Trophoblast cell (in vitro differentiated cells and primary cell): Measurements from ENCODE around the gene IMMP2L.

Experiments used
- DNase-seq, 2 donors: peaks; one replicate each; pipeline ENCODE4 v3.0.0-alpha.2; 2016
- H2AFZ ChIP-seq: 2 replicates; pipeline ENCODE4 v1.6.1; 2013; ENCODE audit warnings: low read length, moderate library complexity, mild to moderate bottlenecking; ENCODE audit not compliant: insufficient read depth, poor library complexity
- H2AK5ac ChIP-seq: 2 replicates; pipeline ENCODE4 v1.6.1; 2013; ENCODE audit warnings: mild to moderate bottlenecking, low read length
- H2BK120ac ChIP-seq: 2 replicates; pipeline ENCODE4 v1.6.1; 2013; ENCODE audit warnings: low read length, mild to moderate bottlenecking, moderate library complexity; ENCODE audit not compliant: insufficient read depth, poor library complexity
- H2BK12ac ChIP-seq: 2 replicates; pipeline ENCODE4 v1.6.1; 2013; ENCODE audit warnings: mild to moderate bottlenecking, low read length, moderate library complexity
- H2BK5ac ChIP-seq: 2 replicates; pipeline ENCODE4 v1.6.1; 2013; ENCODE audit warnings: low read length, low read depth, moderate library complexity, mild to moderate bottlenecking; ENCODE audit not compliant: poor library complexity
- H3K14ac ChIP-seq: 2 replicates; pipeline ENCODE4 v1.6.1; 2013; ENCODE audit warnings: mild to moderate bottlenecking, low read length
- H3K18ac ChIP-seq: 2 replicates; pipeline ENCODE4 v1.6.1; 2013; ENCODE audit warnings: mild to moderate bottlenecking, low read length
- H3K23ac ChIP-seq: 2 replicates; pipeline ENCODE4 v1.6.1; 2013; ENCODE audit warnings: low read length
- H3K27ac ChIP-seq: 2 replicates; pipeline ENCODE4 v1.5.1; 2013; ENCODE audit warnings: low read depth, mild to moderate bottlenecking, inconsistent platforms, low read length, moderate library complexity
- H3K27me3 ChIP-seq: 2 replicates; pipeline ENCODE4 v1.6.1; 2013; ENCODE audit warnings: inconsistent platforms, mild to moderate bottlenecking, low read length, moderate library complexity; ENCODE audit not compliant: insufficient read depth
- H3K36me3 ChIP-seq, 2 experiments: 1 replicate in 1 of 2; 2 replicates in 1 of 2; pipeline ENCODE4 v1.6.1; 2013; ENCODE audit warnings: low read length in 2 of 2, mild to moderate bottlenecking in 2 of 2, moderate library complexity in 1 of 2; ENCODE audit not compliant: insufficient read depth in 2 of 2, control insufficient read depth in 1 of 2
- H3K4ac ChIP-seq: 2 replicates; pipeline ENCODE4 v1.6.1; 2013; ENCODE audit warnings: low read depth, mild to moderate bottlenecking, low read length, moderate library complexity
- H3K4me1 ChIP-seq, 2 experiments: 1 replicate in 1 of 2; 2 replicates in 1 of 2; pipeline ENCODE4 v1.6.1; 2013; ENCODE audit warnings: low read length in 2 of 2, mild to moderate bottlenecking in 2 of 2, moderate library complexity in 1 of 2; ENCODE audit not compliant: insufficient read depth in 2 of 2, control insufficient read depth in 1 of 2
- H3K4me2 ChIP-seq: 2 replicates; pipeline ENCODE4 v1.6.1; 2013; ENCODE audit warnings: inconsistent platforms, mild to moderate bottlenecking, low read length, moderate library complexity
- H3K4me3 ChIP-seq: 2 replicates; pipeline ENCODE4 v1.5.1; 2013; ENCODE audit warnings: mild to moderate bottlenecking, low read depth, low read length, inconsistent platforms
- H3K79me1 ChIP-seq: one replicate; pipeline ENCODE4 v1.6.1; 2013; ENCODE audit warnings: low read length
- H3K79me2 ChIP-seq: 2 replicates; pipeline ENCODE4 v1.6.1; 2013; ENCODE audit warnings: low read length, mild to moderate bottlenecking; ENCODE audit not compliant: control insufficient read depth, insufficient read depth, poor library complexity
- H3K9ac ChIP-seq: 2 replicates; pipeline ENCODE4 v1.6.1; 2013; ENCODE audit warnings: mild to moderate bottlenecking, low read length
- H3K9me3 ChIP-seq: 2 replicates; pipeline ENCODE4 v1.6.1; 2013; ENCODE audit warnings: low read depth, mild to moderate bottlenecking, control low read depth, inconsistent platforms, low read length; ENCODE audit not compliant: insufficient read depth
- H4K12ac ChIP-seq: 2 replicates; pipeline ENCODE4 v1.6.1; 2013; ENCODE audit warnings: low read depth, mild to moderate bottlenecking, low read length, moderate library complexity
- H4K8ac ChIP-seq: 2 replicates; pipeline ENCODE4 v1.6.1; 2013; ENCODE audit warnings: low read depth, mild to moderate bottlenecking, low read length, moderate library complexity
- H4K91ac ChIP-seq: one replicate; pipeline ENCODE4 v1.6.1; 2013; ENCODE audit warnings: low read depth, mild to moderate bottlenecking, low read length, moderate library complexity
- WGBS: extraction: QIAGEN DNeasy Blood & Tissue Kit; methylation state at CpG from one replicate; pipeline ENCODE4 v1.1.7; 2013; ENCODE audit warnings: missing lambda C conversion rate; ENCODE audit not compliant: insufficient read length, insufficient coverage; ENCODE audit errors: extremely low coverage; 5-methylcytosine and 5-hydroxymethylcytosine counted together

Gene IMMP2L

GRCh38 chr7:111510584-111511378 is 51.5 kb downstream of the IMMP2L start:
- H3K14ac ChIP-seq: no peak overlapping the region
- no peak overlapping the region for H2AK5ac ChIP-seq
- no peaks in the 10 kb centered on the region for H3K27me3 ChIP-seq
- H3K4me2 ChIP-seq: no peak overlapping the region
- no peak overlapping the region for H3K18ac ChIP-seq
- WGBS: no CpG with 5 or more reads among the region's 3 CpGs
- no peak overlapping the region for H2BK5ac ChIP-seq
- no peak overlapping the region for H4K12ac ChIP-seq
- no peak overlapping the region for H3K9ac ChIP-seq
- H3K4ac ChIP-seq: no peak overlapping the region
- H3K23ac ChIP-seq: no peak overlapping the region
- no peaks in the 10 kb centered on the region for H3K36me3 ChIP-seq
- no peaks in the 10 kb centered on the region for H3K79me2 ChIP-seq
- no peak overlapping the region for H2BK120ac ChIP-seq
- H3K27ac ChIP-seq: no peak overlapping the region
- no peak for DNase-seq
- no peak overlapping the region for H2BK12ac ChIP-seq
- H4K91ac ChIP-seq: no peak overlapping the region
- H3K4me1 ChIP-seq: no peaks in the 10 kb centered on the region
- H3K9me3 ChIP-seq: no peaks in the 10 kb centered on the region
- no peak overlapping the region for H4K8ac ChIP-seq
- no peak overlapping the region for H2AFZ ChIP-seq
- no peak overlapping the region for H3K4me3 ChIP-seq
- H3K79me1 ChIP-seq: no peaks in the 10 kb centered on the region

GRCh38 chr7:111510062-111510461 is 52.2 kb downstream of the IMMP2L start:
- H3K36me3 ChIP-seq: no peaks in the 10 kb centered on the region
- no CpG with 5 or more reads among the region's 4 CpGs for WGBS
- H2BK5ac ChIP-seq: no peak overlapping the region
- no peak overlapping the region for H2BK120ac ChIP-seq
- H3K4me3 ChIP-seq: no peak overlapping the region
- H3K4ac ChIP-seq: no peak overlapping the region
- H4K12ac ChIP-seq: no peak overlapping the region
- no peaks in the 10 kb centered on the region for H3K4me1 ChIP-seq
- no peaks in the 10 kb centered on the region for H3K79me1 ChIP-seq
- H3K18ac ChIP-seq: no peak overlapping the region
- no peak overlapping the region for H4K8ac ChIP-seq
- H3K27me3 ChIP-seq: no peaks in the 10 kb centered on the region
- H3K27ac ChIP-seq: no peak overlapping the region
- DNase-seq: no peak
- H2BK12ac ChIP-seq: no peak overlapping the region
- H3K79me2 ChIP-seq: no peaks in the 10 kb centered on the region
- no peak overlapping the region for H4K91ac ChIP-seq
- H3K4me2 ChIP-seq: no peak overlapping the region
- H3K9me3 ChIP-seq: no peaks in the 10 kb centered on the region
- no peak overlapping the region for H3K23ac ChIP-seq
- H3K9ac ChIP-seq: no peak overlapping the region
- no peak overlapping the region for H3K14ac ChIP-seq
- H2AK5ac ChIP-seq: no peak overlapping the region
- no peak overlapping the region for H2AFZ ChIP-seq

DNA sequence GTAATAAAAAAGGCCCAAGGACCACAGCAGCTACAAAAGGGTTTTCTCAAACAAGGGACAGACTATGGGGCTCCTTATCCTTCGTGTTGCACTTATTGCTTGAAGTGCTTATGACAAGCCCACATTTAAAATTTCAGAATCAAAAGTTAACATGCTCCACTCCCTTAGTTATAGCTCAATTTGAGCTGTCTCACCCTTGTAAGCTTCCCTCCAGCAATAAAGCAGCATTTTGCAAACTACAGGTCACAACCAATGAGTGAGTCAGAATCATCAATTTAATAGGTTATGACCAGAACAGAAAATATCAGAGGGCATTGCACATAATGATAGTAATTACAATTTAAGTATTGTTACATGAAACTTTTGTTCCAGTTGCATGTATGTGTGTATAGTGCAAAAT is 53.0 kb downstream of the IMMP2L start:
- no peak overlapping the region for H3K4me3 ChIP-seq
- H4K8ac ChIP-seq: no peak overlapping the region
- no peak overlapping the region for H3K4me2 ChIP-seq
- no peak overlapping the region for H4K12ac ChIP-seq
- no peak overlapping the region for H2BK12ac ChIP-seq
- H3K18ac ChIP-seq: no peak overlapping the region
- WGBS: no CpG with 5 or more reads among the region's 1 CpG
- no peak overlapping the region for H2BK120ac ChIP-seq
- H3K79me2 ChIP-seq: no peaks in the 10 kb centered on the region
- no peaks in the 10 kb centered on the region for H3K36me3 ChIP-seq
- H2AK5ac ChIP-seq: no peak overlapping the region
- H3K79me1 ChIP-seq: no peaks in the 10 kb centered on the region
- no peak overlapping the region for H3K23ac ChIP-seq
- H2BK5ac ChIP-seq: no peak overlapping the region
- DNase-seq: no peak
- H3K27ac ChIP-seq: no peak overlapping the region
- no peaks in the 10 kb centered on the region for H3K4me1 ChIP-seq
- no peak overlapping the region for H3K14ac ChIP-seq
- no peaks in the 10 kb centered on the region for H3K9me3 ChIP-seq
- H4K91ac ChIP-seq: no peak overlapping the region
- no peak overlapping the region for H2AFZ ChIP-seq
- H3K4ac ChIP-seq: no peak overlapping the region
- no peak overlapping the region for H3K9ac ChIP-seq
- no peaks in the 10 kb centered on the region for H3K27me3 ChIP-seq

- Histone ChIP-seq H3K4ac (no peak overlapping the region), H3K23ac (no peak overlapping the region), H2AFZ (no peak overlapping the region), H4K12ac (no peak overlapping the region), H3K4me1 (no peaks in the 10 kb centered on the region), H3K18ac (no peak overlapping the region), H2BK12ac (no peak overlapping the region), H2BK120ac (no peak overlapping the region), H3K14ac (no peak overlapping the region), H4K91ac (no peak overlapping the region), H3K4me2 (no peak overlapping the region), H3K79me2 (no peaks in the 10 kb centered on the region), H3K9ac (no peak overlapping the region), H3K9me3 (no peaks in the 10 kb centered on the region), H3K4me3 (no peak overlapping the region), H3K79me1 (no peaks in the 10 kb centered on the region), H3K27ac (no peak overlapping the region), H4K8ac (no peak overlapping the region), H3K27me3 (no peaks in the 10 kb centered on the region), H2AK5ac (no peak overlapping the region), H3K36me3 (no peaks in the 10 kb centered on the region), H2BK5ac (no peak overlapping the region)
- WGBS: no CpG with 5 or more reads among the region's 4 CpGs
- no peak for DNase-seq
Measured at GRCh38 chr7:111508387-111508786, 53.9 kb downstream of the IMMP2L start.
